HepG2 (cell line): Measurements from ENCODE around the gene CMYA5. TPM values are rescaled to one million over a fixed set of nuclear protein-coding genes. Genes with fewer than 3 reads are reported as not detected.

Experiments used
- ATAC-seq: fragments of 200-7000 bp; cut with Tn5 transposase; 3 replicates; pipeline ENCODE4 v1.9.1; 2020; ENCODE audit warnings: mild to moderate bottlenecking, moderate library complexity
- BruUV-seq: library from RNA; stranded (reverse); fragments of 400-500 nt; replicated peaks from 2 replicates; lab custom pipeline; 2021; lab: Mats Ljungman, UMichigan
- CTCF ChIA-PET: fragments of 300-600 bp; formaldehyde crosslinking; extraction: SDS; loops from one replicate; lab custom pipeline; 2021; ENCODE audit warnings: low total read pairs, inconsistent platforms, low intra/inter-chr PET ratio; lab: Yijun Ruan, JAX
- POLR2A ChIA-PET: fragments of 350-600 bp; sonication (Branson Sonifier 250); formaldehyde crosslinking; loops from one replicate; lab custom pipeline; 2020; ENCODE audit warnings: antibody characterized with exemption, inconsistent platforms; lab: Yijun Ruan, JAX
- DNase-seq: peaks from one replicate; pipeline ENCODE4 v3.0.0-alpha.2; 2015; ENCODE audit warnings: low spot score
- FAIRE-seq: peaks from 3 replicates; lab custom pipeline; 2011; peaks lifted over from hg19 to GRCh38; lab: Jason Lieb, UNC
- H2AFZ ChIP-seq: one replicate; pipeline ENCODE4 v1.6.1; 2011; ENCODE audit warnings: low read length, inconsistent platforms
- H3K27ac ChIP-seq: fragments of 300-600 bp; 3 replicates; pipeline ENCODE4 v1.8.0; 2011; ENCODE audit warnings: mixed run types, mild to moderate bottlenecking, mixed read lengths, low read length, inconsistent platforms; ENCODE audit not compliant: insufficient read depth; ENCODE audit errors: extremely low read length
- H3K27me3 ChIP-seq, 2 experiments: fragments of 200-600 bp in 1 of 2; 2 replicates in 1 of 2; 3 replicates in 1 of 2; pipeline versions ENCODE4 v1.6.0 to v1.8.0; 2011; ENCODE audit warnings: low read length in 2 of 2, mild to moderate bottlenecking in 2 of 2, moderate library complexity in 2 of 2, inconsistent platforms in 1 of 2; ENCODE audit not compliant: insufficient read depth in 2 of 2, control insufficient read depth in 1 of 2
- H3K36me3 ChIP-seq, 2 experiments: fragments of 200-600 bp in 1 of 2; replicated peaks in 1 of 2; 2 replicates in 1 of 2; 3 replicates in 1 of 2; pipeline versions ENCODE4 v1.5.1 to v1.8.0; 2011; ENCODE audit warnings: low read length in 2 of 2, inconsistent platforms in 1 of 2; ENCODE audit not compliant: insufficient read depth in 2 of 2, control insufficient read depth in 1 of 2
- H3K4me1 ChIP-seq: 2 replicates; pipeline ENCODE4 v1.5.1; 2012; ENCODE audit warnings: low read length, inconsistent platforms; ENCODE audit not compliant: insufficient read depth
- H3K4me2 ChIP-seq: 2 replicates; pipeline ENCODE4 v1.6.0; 2011; ENCODE audit warnings: low read depth, low read length, inconsistent platforms
- H3K4me3 ChIP-seq, 3 experiments: fragments of 200-600 bp in 1 of 3; sonication (generic), shearing (Covaris generic) in 1 of 3; replicated peaks in 1 of 3; 2 replicates each; pipeline ENCODE4 v1.5.1; 2011 to 2016; ENCODE audit warnings: low read length in 3 of 3, inconsistent platforms in 2 of 3, low read depth in 2 of 3, mild to moderate bottlenecking in 2 of 3, control low read depth in 1 of 3, mixed read lengths in 1 of 3; ENCODE audit not compliant: insufficient read depth in 1 of 3
- H3K79me2 ChIP-seq: one replicate; pipeline ENCODE4 v1.6.1; 2011; ENCODE audit warnings: low read length, inconsistent platforms; ENCODE audit not compliant: insufficient read depth
- H3K9ac ChIP-seq: 2 replicates; pipeline ENCODE4 v1.6.0; 2011; ENCODE audit warnings: mild to moderate bottlenecking, low read depth, low read length, inconsistent platforms; ENCODE audit not compliant: insufficient read depth
- H3K9me3 ChIP-seq: 2 replicates; pipeline ENCODE4 v1.5.1; 2012; ENCODE audit warnings: mild to moderate bottlenecking, low read length
- H4K20me1 ChIP-seq: 2 replicates; pipeline ENCODE4 v1.6.0; 2011; ENCODE audit warnings: inconsistent platforms, mild to moderate bottlenecking, low read length, moderate library complexity; ENCODE audit not compliant: insufficient read depth
- ATM ChIP-seq: fragments of 450-650 bp; IDR thresholded peaks from 2 replicates; pipeline ENCODE4 v1.7.1; 2017; ENCODE audit warnings: mild to moderate bottlenecking, borderline replicate concordance
- FOXM1 ChIP-seq: sonication (generic); formaldehyde crosslinking; IDR thresholded peaks from 2 replicates; pipeline ENCODE4 v1.5.0; 2020; ENCODE audit warnings: missing genetic modification reagents
- KAT8 ChIP-seq: IDR thresholded peaks from 2 replicates; pipeline ENCODE4 v1.6.1; 2016; ENCODE audit warnings: missing genetic modification reagents, missing compliant biosample characterization
- MAFF ChIP-seq: IDR thresholded peaks from 2 replicates; pipeline ENCODE4 v1.6.1; 2011; ENCODE audit warnings: low read depth, low read length, improper control_type of control experiment
- NFIC ChIP-seq: IDR thresholded peaks from 2 replicates; pipeline ENCODE4 v1.6.1; 2012; ENCODE audit warnings: mild to moderate bottlenecking, low read length, inconsistent platforms
- NFRKB ChIP-seq: fragments of 450-650 bp; IDR thresholded peaks from 2 replicates; pipeline ENCODE4 v1.6.1; 2017
- PHF21A ChIP-seq: sonication (generic); formaldehyde crosslinking; IDR thresholded peaks from 2 replicates; pipeline ENCODE4 v1.5.0; 2020; ENCODE audit warnings: mild to moderate bottlenecking, missing genetic modification reagents
- SRY ChIP-seq: sonication (generic); formaldehyde crosslinking; IDR thresholded peaks from 2 replicates; pipeline ENCODE4 v1.8.0; 2022; ENCODE audit warnings: mild to moderate bottlenecking, missing genetic modification reagents
- ZC3H4 ChIP-seq: sonication (generic); formaldehyde crosslinking; IDR thresholded peaks from 2 replicates; pipeline ENCODE4 v1.4.0; 2020; ENCODE audit warnings: missing genetic modification reagents, borderline replicate concordance
- ZFP36L2 ChIP-seq: sonication (generic); formaldehyde crosslinking; IDR thresholded peaks from 2 replicates; pipeline ENCODE4 v1.4.0; 2020; ENCODE audit warnings: missing genetic modification reagents
- ZNF619 ChIP-seq: sonication (generic); formaldehyde crosslinking; IDR thresholded peaks from 2 replicates; pipeline ENCODE4 v1.4.0; 2020; ENCODE audit warnings: mild to moderate bottlenecking, missing genetic modification reagents
- ZNF674 ChIP-seq: sonication (generic); formaldehyde crosslinking; IDR thresholded peaks from 2 replicates; pipeline ENCODE4 v1.5.0; 2020; ENCODE audit warnings: low read depth, mild to moderate bottlenecking, missing genetic modification reagents
- ZNF768 ChIP-seq: sonication (generic); formaldehyde crosslinking; IDR thresholded peaks from 2 replicates; pipeline ENCODE4 v1.4.0; 2020; ENCODE audit warnings: missing genetic modification reagents
- WGBS: methylation state at CpG from one replicate; pipeline ENCODE4 v1.1.6; 2017; ENCODE audit warnings: low lambda C conversion rate; 5-methylcytosine and 5-hydroxymethylcytosine counted together
- in situ Hi-C: cut with HindIII; loops from 2 replicates; pipeline ENCODE4 v1.10.0; 2017; ENCODE audit warnings: low pct_unique_long_range_greater_than_20kb; ENCODE audit not compliant: extremely low pct_ligation_motif_present
- intact Hi-C: fragments of 100-400 bp; cut with micrococcal nuclease; formaldehyde crosslinking; loops from one replicate; pipeline ENCODE4 v1.10.0; 2022; ENCODE audit not compliant: unreplicated experiment
- polyA plus RNA-seq, 8 experiments: library from polyadenylated mRNA; depleted of rRNA in 3 of 8; stranded (reverse) in 7 of 8; unstranded in 1 of 8; fragments of >200 nt; fragmentation: Illumina TruSeq in 4 of 8; extraction: Trizol in 4 of 8; gene quantifications; 2 replicates each; pipeline versions ENCODE4 v1.2.1 to v1.2.3, GENCODE V29; 2011 to 2016; ENCODE audit warnings: low read depth in 4 of 8, missing spikeins in 1 of 8, mixed read lengths in 1 of 8; ENCODE audit not compliant: insufficient read depth in 1 of 8
- total RNA-seq, 5 experiments: library from RNA; depleted of rRNA; stranded (reverse); fragments of >200 nt; fragmentation: Illumina TruSeq; extraction: Trizol; gene quantifications; 2 replicates each; pipeline ENCODE4 v1.2.3, GENCODE V29; 2016; ENCODE audit warnings: low read depth in 1 of 5
- TF ChIP-seq, protein P1 (sequence below): sonication (generic); formaldehyde crosslinking; IDR thresholded peaks from 2 replicates; pipeline ENCODE4 v1.4.0; 2020; ENCODE audit warnings: missing genetic modification reagents, borderline replicate concordance
- TF ChIP-seq, protein P2 (sequence below): IDR thresholded peaks from 2 replicates; pipeline ENCODE4 v1.6.1; 2016

CMYA5 gene
- total and polyA plus RNA-seq, 2 of the 13 experiments (the other 11 are each of a cell fraction or from before 2014, with no cell fraction given) = 0.13 to 0.51 TPM

DNA sequence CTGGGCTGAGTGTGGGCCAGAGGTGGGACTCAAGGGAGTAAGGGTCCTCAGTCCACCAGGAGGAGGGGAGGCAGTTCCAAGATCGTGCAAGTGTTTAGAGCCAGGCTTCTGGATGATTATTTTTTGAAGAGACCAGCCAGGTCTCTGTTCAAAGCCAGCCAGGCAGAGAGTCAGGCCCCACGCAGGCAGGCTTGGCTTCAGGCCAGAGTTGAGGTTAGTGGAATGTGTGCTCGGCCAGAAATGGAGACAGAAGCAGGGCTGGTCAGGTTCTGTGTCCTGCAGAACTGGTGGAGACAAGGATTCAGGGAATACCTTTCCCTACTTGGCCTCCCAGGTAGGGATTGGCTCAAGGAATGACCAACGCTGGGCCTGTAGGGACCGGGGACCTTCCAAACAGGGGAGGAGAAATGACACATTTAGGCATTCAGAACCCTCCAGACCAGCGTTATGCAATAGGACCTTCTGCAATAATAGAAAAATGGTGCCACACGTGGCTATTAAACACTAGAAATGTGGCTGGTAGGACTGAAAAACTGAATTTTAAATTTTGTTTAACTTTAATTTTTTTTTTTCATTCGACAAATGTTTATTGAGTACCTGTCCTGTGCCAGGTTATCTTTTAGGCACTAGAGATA, 106.2 kb downstream of the CMYA5 start:
- Histone ChIP-seq H3K36me3 (no peaks in the 10 kb centered on the region), H3K27ac (no peak overlapping the region), H4K20me1 (no peaks in the 10 kb centered on the region), H3K9ac (no peak overlapping the region), H3K9me3 (no peaks in the 10 kb centered on the region), H3K4me2 (no peak overlapping the region), H3K79me2 (no peaks in the 10 kb centered on the region), H2AFZ (no peak overlapping the region)
- WGBS = 33% methylated on average over 7 of the region's 8 CpGs
- in situ Hi-C loops = no loop called here
- POLR2A ChIA-PET = no interaction called here
- no peak for DNase-seq
- no TSS peak for BruUV-seq
- CTCF ChIA-PET = no interaction called here
- TF ChIP-seq ZNF768 (CRISPR knock-in tag) (peak; percentile 40; the same call in 1 of the 2 replicates), ATM (no peak)
- TF ChIP-seq, all 625 proteins: peak for 1
- H3K4me1 ChIP-seq = no peaks in the 10 kb centered on the region
- H3K27me3 ChIP-seq = 0 out of 5 replicates have a peak, but pooled peaks cover 0 to under 1% of the 10 kb centered on the region in 2 experiments
- ATAC-seq (no peak), FAIRE-seq (no peak)
- intact Hi-C loops = no loop called here
- H3K4me3 ChIP-seq = no peak overlapping the region

DNA sequence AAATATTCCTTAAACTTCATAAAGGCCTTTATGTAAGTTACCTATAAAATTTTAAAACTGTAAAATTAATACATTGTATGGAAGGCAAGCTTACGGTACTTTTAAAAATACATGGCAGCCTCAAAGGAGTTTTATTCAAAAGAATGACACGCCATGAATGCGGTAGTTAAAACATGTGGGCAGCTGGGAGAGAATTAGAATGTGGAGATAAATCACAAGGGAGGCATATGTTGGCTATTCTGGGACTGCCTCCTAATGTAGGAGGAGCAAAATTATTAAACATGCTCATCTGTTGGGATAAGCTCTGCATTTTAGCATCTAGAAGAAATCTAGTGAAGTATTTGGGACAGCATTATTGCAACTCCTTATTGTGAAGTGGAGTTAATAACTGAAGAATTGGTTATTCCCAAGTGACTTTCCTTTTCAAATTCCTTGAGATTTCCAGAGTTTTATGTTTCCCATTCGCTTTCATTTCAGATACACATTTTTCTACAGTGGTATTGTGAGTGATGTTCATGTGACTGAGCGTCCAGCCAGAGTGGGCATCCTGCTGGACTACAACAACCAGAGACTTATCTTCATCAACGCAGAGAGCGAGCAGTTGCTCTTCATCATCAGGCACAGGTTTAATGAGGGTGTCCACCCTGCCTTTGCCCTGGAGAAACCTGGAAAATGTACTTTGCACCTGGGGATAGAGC, 109.4 kb downstream of the CMYA5 start:
- ChIA-PET CTCF (no interaction called here), POLR2A (no interaction called here)
- 77% methylated on average over 7 of the region's 7 CpGs for WGBS
- no peak overlapping the region for H2AFZ ChIP-seq
- H4K20me1 ChIP-seq = no peaks in the 10 kb centered on the region
- BruUV-seq = no TSS peak
- FAIRE-seq (no peak), ATAC-seq (no peak), DNase-seq (no peak)
- H3K9me3 ChIP-seq = no peaks in the 10 kb centered on the region
- H3K9ac ChIP-seq = no peak overlapping the region
- H3K4me3 ChIP-seq = no peak overlapping the region
- no peak overlapping the region for H3K27ac ChIP-seq
- intact Hi-C loops (no loop called here), in situ Hi-C loops (no loop called here)
- H3K79me2 ChIP-seq = no peaks in the 10 kb centered on the region
- H3K4me1 ChIP-seq = no peaks in the 10 kb centered on the region
- no peaks in the 10 kb centered on the region for H3K36me3 ChIP-seq
- H3K27me3 ChIP-seq = peaks cover 0 to 6% of the 10 kb centered on the region in 2 experiments; a peak in 1 of 5 replicates
- no peak overlapping the region for H3K4me2 ChIP-seq
- TF ChIP-seq, protein P1, sequence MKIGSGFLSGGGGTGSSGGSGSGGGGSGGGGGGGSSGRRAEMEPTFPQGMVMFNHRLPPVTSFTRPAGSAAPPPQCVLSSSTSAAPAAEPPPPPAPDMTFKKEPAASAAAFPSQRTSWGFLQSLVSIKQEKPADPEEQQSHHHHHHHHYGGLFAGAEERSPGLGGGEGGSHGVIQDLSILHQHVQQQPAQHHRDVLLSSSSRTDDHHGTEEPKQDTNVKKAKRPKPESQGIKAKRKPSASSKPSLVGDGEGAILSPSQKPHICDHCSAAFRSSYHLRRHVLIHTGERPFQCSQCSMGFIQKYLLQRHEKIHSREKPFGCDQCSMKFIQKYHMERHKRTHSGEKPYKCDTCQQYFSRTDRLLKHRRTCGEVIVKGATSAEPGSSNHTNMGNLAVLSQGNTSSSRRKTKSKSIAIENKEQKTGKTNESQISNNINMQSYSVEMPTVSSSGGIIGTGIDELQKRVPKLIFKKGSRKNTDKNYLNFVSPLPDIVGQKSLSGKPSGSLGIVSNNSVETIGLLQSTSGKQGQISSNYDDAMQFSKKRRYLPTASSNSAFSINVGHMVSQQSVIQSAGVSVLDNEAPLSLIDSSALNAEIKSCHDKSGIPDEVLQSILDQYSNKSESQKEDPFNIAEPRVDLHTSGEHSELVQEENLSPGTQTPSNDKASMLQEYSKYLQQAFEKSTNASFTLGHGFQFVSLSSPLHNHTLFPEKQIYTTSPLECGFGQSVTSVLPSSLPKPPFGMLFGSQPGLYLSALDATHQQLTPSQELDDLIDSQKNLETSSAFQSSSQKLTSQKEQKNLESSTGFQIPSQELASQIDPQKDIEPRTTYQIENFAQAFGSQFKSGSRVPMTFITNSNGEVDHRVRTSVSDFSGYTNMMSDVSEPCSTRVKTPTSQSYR (CRISPR knock-in tag) = no peak
- TF ChIP-seq SRY (CRISPR knock-in tag) (no peak), ZC3H4 (CRISPR knock-in tag) (no peak), ZNF674 (CRISPR knock-in tag) (no peak), ZNF619 (CRISPR knock-in tag) (no peak), FOXM1 (CRISPR knock-in tag) (no peak), MAFF (no peak), PHF21A (CRISPR knock-in tag) (no peak), NFIC (no peak), NFRKB (no peak), ZFP36L2 (no peak), KAT8 (CRISPR knock-in tag) (no peak)
- TF ChIP-seq, protein P2, sequence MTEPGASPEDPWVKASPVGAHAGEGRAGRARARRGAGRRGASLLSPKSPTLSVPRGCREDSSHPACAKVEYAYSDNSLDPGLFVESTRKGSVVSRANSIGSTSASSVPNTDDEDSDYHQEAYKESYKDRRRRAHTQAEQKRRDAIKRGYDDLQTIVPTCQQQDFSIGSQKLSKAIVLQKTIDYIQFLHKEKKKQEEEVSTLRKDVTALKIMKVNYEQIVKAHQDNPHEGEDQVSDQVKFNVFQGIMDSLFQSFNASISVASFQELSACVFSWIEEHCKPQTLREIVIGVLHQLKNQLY = no peak
